K562 (cell line): ENCODE results near the gene CNTN6.

ENCODE experiments used
- MAZ ChIP-seq, 2 experiments: fragments of 450-650 bp in 1 of 2; sonication (generic) in 1 of 2; formaldehyde crosslinking; IDR thresholded peaks in 1 of 2; conservative IDR thresholded peaks in 1 of 2; 2 replicates each; pipeline versions ENCODE4 v1.4.0 to v1.5.0; 2020; ENCODE audit warnings: mild to moderate bottlenecking in 1 of 2, missing genetic modification reagents in 1 of 2
- MTA3 ChIP-seq: fragments of 450-650 bp; formaldehyde crosslinking; IDR thresholded peaks from 2 replicates; pipeline ENCODE4 v1.6.1; 2017; ENCODE audit warnings: mild to moderate bottlenecking, borderline replicate concordance
- SP1 ChIP-seq: sonication (generic); formaldehyde crosslinking; IDR thresholded peaks from 2 replicates; pipeline ENCODE4 v1.8.1; 2022; ENCODE audit warnings: mild to moderate bottlenecking, missing genetic modification reagents
- USF2 ChIP-seq: sonication (generic); formaldehyde crosslinking; IDR thresholded peaks from 2 replicates; pipeline ENCODE4 v1.5.0; 2020; ENCODE audit warnings: missing genetic modification reagents
- ZNF232 ChIP-seq: sonication (generic); formaldehyde crosslinking; IDR thresholded peaks from 2 replicates; pipeline ENCODE4 v1.8.0; 2022; ENCODE audit warnings: mild to moderate bottlenecking, missing genetic modification reagents

DNA sequence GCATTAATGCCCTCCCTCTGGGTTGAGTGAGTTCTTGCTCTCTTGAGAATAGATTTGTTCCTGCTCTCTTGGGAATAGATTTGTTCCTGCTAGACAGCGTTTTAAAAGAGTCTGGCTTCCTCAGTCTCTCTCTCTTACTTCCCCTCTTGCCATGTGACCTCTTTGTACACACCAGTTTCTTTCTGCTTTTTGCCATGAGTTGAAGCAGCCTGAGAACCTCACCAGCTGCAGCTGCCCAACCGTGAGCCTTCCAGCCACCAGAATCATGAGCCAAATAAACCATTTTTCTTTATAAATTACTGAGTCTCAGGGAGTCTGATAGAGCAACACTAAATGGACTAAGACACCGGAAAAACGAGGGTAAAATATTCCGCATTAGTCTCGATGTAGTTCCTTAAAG lies 253.6 kb downstream of the CNTN6 start:
- TF ChIP-seq ZNF232 (CRISPR knock-in tag), result no peak
- TF ChIP-seq MTA3, result no peak
- TF ChIP-seq USF2 (CRISPR knock-in tag), result no peak
- no peak for TF ChIP-seq SP1
- TF ChIP-seq MAZ (CRISPR knock-in tag; conservative IDR thresholded peaks at IDR 0.05 in 1 of 2, IDR thresholded peaks at IDR 0.05 in 1 of 2), result no peak
